ENCODE data around the gene NAALADL2.
"Not testable (repeated sequence)": the region's sequence is repeated elsewhere in the genome, so short reads cannot be mapped to it uniquely, and the experiment has no call there.

The NAALADL2 gene

GRCh38 chr3:175075269-175075668 is 216.1 kb downstream of the NAALADL2 start:
- no peak for DNase-seq (ENCODE audit: low read depth)

GRCh38 chr3:175077216-175077615 is 218.1 kb downstream of the NAALADL2 start:
- DNase-seq (ENCODE audit: low read depth): no peak

DNA sequence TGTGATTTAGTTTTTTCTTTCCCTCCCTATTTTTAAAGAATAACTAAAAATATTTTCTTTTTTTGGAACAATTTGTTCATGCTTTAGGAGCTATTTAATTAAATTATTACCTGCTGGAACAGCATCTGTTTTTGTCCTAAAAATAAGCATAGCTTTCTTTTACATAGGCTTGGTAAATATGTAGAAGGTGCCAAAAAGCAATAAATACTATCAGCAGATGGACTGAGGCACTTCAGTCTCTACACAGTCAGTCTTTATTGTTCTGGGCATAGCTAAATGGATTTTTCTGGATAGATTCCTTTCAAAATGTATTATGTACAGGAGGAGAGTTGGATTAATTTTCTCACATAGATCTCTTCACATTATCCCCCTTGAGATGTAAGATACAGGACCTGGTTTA is 223.5 kb downstream of the NAALADL2 start:
- no peak for DNase-seq (ENCODE audit: low read depth)

GRCh38 chr3:175087128-175087527 is 228.0 kb downstream of the NAALADL2 start:
- not testable (repeated sequence) for DNase-seq (ENCODE audit: low read depth)

GRCh38 chr3:175088766-175089380 is 229.7 kb downstream of the NAALADL2 start:
- no peak for DNase-seq (ENCODE audit: low read depth)

DNA sequence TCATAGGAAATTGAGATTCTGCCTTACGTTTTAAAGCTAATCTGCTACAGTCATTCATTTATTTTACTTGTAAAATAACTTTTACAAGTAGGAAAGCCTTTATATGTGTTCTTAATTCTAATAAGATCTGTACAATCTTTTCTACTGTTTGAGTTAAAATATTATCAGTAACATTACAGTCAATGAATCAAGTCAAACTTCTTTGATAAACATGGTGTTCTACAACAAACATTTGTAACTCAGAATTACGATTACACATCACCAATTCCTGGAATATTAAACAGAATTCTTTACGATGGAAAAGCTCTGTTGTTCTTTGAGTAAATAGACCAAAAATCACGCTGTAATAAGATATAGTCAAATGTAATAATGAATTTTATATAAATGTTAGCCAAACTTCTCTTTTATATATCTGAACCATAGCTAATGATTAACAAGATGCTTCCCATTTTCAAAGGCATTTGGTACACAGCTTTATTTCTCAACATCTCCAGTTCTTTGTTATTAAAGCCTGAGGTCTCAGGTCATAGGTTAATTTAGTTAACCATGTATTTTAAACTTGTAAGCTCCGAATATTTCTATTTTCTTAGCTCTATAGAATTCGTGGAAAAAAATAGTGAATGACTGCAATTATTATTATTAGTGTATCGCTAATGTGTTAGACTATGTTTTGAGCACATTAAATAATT is 232.4 kb downstream of the NAALADL2 start:
- no peak for DNase-seq (ENCODE audit: low read depth)

- DNase-seq (ENCODE audit: low read depth): no peak
These were observed 234.6 kb downstream of the NAALADL2 start for GRCh38 chr3:175093748-175094147.

- no peak for DNase-seq (ENCODE audit: low read depth)
These were observed 235.2 kb downstream of the NAALADL2 start for GRCh38 chr3:175094344-175094743.

GRCh38 chr3:175098644-175099043 is 239.5 kb downstream of the NAALADL2 start:
- DNase-seq (ENCODE audit: low read depth): no peak

DNA sequence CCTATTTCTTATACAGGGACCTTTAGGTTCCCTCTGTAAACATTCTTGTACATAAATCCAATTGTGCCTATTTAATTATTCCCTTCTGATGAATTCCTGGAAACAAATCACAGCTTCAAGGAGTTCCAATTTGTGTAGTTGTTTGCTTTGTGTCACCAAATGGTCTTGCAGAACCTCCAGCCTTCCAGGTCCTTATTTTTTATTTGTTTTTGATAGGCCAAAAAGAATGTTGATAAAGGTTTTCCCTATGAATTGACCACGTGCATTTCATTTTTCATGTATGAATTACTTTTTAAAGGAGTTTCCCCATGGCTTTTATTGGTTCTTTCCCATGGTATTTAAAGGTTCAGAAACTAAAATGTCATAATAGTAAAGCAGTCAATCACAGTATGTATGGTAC is 243.0 kb downstream of the NAALADL2 start:
- DNase-seq (ENCODE audit: low read depth): no peak

DNA sequence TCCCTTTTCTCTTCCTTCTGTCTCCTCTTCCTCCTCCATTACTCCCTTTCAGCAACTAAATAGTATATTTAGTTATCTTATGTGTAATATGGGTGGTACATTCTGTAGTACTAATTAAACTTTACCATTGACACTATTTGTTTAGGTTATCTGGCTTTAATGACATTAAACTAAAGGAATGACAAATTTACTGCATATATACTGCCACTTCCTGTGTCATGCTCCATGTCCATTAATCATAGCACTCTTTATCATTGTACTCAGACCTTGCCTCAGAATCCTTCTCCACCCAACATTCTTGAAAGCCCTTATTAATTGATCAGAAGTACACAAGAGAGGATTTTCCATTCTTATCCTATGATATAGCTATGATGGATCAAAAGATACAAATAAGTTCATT is 244.2 kb downstream of the NAALADL2 start:
- DNase-seq (ENCODE audit: low read depth): no peak

GRCh38 chr3:175105066-175105465 is 245.9 kb downstream of the NAALADL2 start:
- DNase-seq (ENCODE audit: low read depth): no peak

DNA sequence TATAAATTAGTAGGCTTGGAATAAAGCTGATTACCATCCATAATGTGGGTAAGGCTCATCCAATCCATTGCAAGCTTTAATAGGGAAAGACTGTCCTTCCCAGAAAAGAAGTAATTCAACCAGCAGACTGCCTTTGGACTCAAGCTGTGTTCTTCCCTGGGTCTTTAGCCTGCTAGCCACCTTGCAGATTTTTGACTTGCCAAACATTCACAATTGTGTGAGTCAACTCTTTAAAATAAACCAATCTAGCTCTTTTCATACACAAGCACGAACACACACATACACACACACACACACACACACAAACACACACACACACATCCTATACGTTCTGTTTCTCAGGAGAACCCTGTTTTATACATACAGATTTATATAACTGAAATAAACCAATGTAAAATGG is 248.1 kb downstream of the NAALADL2 start:
- no peak for DNase-seq (ENCODE audit: low read depth)

DNA sequence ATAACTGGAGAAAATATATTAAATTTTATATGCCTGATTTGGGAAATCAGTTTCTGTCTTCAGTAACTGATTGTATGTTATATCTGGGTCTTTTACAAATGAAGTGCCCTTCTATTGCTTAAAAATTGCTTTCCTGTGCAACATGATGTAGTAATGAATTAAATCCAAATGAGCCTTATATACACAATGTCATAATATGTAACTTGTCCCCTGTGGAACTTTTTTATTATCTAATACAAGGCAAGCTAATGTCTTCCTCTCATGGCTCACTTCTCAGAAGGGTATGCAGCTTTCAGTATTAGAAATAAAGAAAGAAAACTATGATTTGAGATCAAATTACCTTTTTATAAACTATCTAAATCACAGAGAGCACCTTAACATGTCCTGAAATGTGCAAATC is 248.9 kb downstream of the NAALADL2 start:
- DNase-seq (ENCODE audit: low read depth): no peak

DNA sequence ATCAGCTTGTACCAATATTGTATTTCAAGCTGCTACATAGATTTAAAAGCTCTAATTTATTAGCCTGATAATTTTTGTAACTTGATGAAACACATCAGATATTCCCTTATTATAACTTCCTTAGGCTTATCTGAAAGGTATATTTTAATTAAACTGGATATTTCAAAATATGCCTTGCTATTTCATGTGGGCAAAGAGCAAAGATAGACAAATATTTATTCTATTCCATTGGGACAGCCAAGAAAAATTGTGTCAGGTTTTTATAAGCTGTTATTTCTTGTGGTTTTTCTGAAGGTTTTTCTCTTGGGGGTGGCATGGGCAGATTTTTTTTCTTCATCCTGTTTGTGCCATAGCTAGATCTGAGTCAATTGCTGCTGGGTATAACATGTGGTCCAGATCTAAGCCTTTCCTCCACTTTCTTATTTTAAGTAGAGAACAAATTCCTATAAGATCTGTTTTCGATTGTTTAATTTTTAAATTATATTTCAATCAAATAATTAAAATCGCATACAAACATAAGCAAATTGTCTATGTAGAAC is 249.5 kb downstream of the NAALADL2 start:
- no peak for DNase-seq (ENCODE audit: low read depth)

- no peak for DNase-seq (ENCODE audit: low read depth)
These were observed 251.9 kb downstream of the NAALADL2 start for GRCh38 chr3:175111036-175111435.

DNA sequence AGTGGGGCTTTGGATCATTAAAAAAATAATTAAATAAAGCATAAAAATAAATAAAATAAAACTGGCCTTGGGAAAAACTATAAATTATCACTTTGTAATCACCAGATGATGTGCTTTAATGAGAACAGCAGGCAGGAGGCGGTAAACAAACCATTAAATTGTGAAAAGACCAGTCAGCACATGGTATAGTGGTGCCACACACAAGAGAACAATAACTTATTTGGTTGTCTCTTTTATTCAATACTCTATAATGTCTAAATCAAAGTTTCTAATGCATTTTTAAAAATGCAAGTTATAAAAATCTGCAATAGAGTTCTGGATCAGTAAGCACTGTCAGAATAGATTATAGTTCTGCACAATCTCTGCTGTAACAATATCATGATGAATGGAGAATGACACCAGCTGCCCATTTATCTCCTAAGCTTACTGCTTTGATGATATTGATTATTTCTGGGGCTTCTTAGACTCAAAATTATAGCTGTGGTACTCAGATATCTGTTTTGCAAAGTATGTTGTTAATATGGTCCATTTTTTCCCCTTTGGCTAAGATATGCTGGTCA is 259.3 kb downstream of the NAALADL2 start:
- no peak for DNase-seq (ENCODE audit: low read depth)

DNA sequence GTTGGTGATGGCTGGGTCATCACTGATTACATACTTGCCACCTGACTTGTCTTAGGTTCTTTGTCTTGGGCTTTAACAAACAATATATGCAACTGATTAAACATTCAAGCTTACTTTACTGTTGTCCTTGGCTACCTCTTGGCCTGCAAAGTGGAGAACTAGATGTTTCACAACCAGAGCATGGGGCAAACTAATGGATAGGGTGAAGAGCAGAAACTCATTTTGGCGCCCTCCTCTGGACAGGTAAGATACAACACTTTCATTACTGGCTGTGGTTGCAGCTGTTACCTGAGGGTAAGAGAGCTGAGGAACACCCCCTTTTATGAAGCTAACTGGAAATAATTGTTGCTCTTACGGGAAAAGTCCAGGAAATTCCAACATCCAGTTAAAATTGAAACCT is 262.1 kb downstream of the NAALADL2 start:
- DNase-seq (ENCODE audit: low read depth): no peak

- DNase-seq (ENCODE audit: low read depth): no peak
These were observed 268.0 kb downstream of the NAALADL2 start for GRCh38 chr3:175127075-175127662.

DNA sequence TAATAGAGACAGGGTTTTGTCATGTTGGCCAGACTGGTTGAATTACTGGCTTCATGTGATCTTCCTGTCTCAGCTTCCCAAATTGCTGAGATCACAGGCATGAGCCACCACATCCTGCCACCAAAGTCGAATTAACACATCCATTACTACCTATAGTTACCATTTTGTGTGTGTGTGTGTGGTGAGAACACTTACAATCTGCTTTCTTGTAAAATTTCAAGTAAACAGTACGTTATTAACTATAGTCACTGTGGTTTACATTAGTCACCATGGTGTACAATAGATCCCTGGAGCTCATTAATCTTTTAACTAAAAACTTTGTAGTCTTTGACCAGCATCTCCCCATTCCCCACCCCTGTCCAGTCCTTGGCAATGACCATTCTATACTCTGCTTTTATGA is 270.0 kb downstream of the NAALADL2 start:
- no peak for DNase-seq (ENCODE audit: low read depth)

DNA sequence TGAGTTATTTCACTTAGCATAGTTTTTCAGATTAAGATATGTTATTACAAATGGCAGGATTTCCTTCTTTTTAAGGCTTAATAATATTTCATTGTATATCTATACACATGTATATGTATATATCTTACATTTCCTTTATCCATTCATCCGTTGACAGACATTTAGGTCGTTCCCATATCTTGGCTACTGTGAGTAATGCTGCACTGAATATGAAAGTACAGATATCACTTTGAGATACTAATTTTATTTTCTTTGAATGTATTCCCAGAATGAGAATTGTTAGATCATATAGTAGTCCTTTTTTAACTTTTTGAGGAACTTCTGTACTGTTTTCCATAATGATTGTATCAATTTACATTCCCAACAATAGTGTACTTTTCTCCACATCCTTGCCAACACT is 270.4 kb downstream of the NAALADL2 start:
- no peak for DNase-seq (ENCODE audit: low read depth)

GRCh38 chr3:175131866-175132265 is 272.7 kb downstream of the NAALADL2 start:
- DNase-seq (ENCODE audit: low read depth): not testable (repeated sequence)

DNA sequence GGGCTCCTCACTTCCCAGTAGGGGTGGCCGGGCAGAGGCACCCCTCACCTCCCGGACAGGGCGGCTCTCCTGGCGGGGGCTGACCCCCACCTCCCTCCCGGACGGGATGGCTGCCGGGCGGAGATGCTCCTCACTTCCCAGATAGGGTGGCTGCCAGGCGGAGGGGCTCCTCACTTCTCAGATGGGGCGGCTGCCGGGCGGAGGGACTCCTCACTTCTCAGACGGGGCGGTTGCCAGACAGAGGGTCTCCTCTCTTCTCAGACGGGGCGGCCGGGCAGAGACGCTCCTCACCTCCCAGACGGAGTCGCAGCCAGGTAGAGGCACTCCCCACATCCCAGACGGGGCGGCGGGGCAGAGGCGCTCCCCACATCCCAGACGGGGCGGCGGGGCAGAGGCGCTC is 273.6 kb downstream of the NAALADL2 start:
- DNase-seq (ENCODE audit: low read depth): not testable (repeated sequence)

Data from T-helper 22 cell (primary cell).